ENCODE results near the gene POF1B.
"Not testable (repeated sequence)": the region's sequence is repeated elsewhere in the genome, so short reads cannot be mapped to it uniquely, and the experiment has no call there.

The POF1B gene

DNA sequence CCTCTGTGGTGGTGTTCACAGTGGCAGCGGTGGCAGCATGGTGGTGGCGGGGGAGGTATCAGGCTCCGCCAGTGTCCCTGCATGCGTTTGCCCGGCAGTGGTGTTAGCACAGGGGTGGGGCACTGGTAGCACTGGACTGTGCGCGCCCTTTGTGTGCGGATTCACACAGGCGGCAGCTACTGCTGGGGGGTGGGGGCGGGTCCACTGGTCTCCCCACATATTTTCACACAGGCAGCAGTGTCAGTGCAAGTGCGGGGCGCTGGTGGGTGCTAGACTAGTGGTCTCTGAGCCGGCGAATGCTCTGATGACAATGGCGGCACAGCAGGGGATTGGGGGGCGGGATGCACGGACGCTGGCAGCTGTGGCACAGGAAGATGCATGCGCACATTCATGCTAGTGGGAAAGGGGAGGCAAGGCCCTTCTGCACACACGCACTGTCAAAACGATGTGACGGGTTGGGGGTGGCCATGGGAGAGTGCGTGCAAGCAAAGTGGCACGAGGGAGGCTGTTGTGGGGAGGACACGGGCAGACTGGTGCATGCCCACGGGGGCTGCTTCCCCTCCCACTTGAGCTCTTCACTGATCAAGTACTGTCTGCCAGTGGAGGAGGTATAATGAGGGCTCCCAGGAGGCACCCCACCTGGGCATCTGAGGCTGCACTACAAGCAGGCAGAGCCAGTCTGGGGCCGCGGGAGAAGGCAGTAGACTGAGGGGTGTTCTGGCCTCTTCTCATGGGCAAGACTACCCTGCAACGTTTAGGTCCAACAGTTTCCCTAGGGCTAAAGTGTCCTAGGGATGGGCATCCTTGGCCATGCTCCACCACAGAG lies 53.0 kb downstream of the POF1B start:
- H3K4me1 ChIP-seq (ENCODE audit: control insufficient read depth, insufficient read depth, low read length): no peaks in the 10 kb centered on the region
- H3K9ac ChIP-seq (ENCODE audit: low read depth, low read length): no peak overlapping the region
- H3K36me3 ChIP-seq (ENCODE audit: control insufficient read depth, insufficient read depth, low read length): no peaks in the 10 kb centered on the region
- H3K4me3 ChIP-seq (ENCODE audit: low read depth, low read length): no peak overlapping the region
- no peaks in the 10 kb centered on the region for H3K27me3 ChIP-seq (ENCODE audit: control insufficient read depth, insufficient read depth, low read length)
- H3K9me3 ChIP-seq (ENCODE audit: control insufficient read depth, insufficient read depth, low read length): no peaks in the 10 kb centered on the region

DNA sequence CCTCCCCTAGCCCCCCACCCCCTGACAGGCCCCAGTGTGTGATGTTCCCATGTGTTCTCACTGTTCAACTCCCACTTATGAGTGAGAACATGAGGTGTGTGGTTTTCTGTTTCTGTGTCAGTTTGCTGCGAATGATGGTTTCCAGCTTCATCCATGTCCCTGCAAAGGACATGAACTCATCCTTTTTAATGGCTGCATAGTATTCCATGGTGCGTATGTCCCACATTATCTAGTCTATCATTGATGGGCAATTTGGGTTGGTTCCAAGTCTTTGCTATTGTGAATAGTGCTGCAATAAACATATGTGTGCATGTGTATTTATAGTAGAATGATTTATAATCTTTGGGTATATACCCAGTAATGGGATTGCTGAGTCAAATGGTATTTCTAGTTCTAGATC lies 68.1 kb downstream of the POF1B start:
- H3K4me3 ChIP-seq (ENCODE audit: low read depth, low read length); H3K9me3 ChIP-seq (ENCODE audit: control insufficient read depth, insufficient read depth, low read length); H3K4me1 ChIP-seq (ENCODE audit: control insufficient read depth, insufficient read depth, low read length); H3K36me3 ChIP-seq (ENCODE audit: control insufficient read depth, insufficient read depth, low read length); H3K9ac ChIP-seq (ENCODE audit: low read depth, low read length); H3K27me3 ChIP-seq (ENCODE audit: control insufficient read depth, insufficient read depth, low read length): not testable (repeated sequence)

- no peaks in the 10 kb centered on the region for H3K9me3 ChIP-seq (ENCODE audit: control insufficient read depth, insufficient read depth, low read length)
- H3K9ac ChIP-seq (ENCODE audit: low read depth, low read length): no peak overlapping the region
- H3K4me1 ChIP-seq (ENCODE audit: control insufficient read depth, insufficient read depth, low read length): no peaks in the 10 kb centered on the region
- H3K27me3 ChIP-seq (ENCODE audit: control insufficient read depth, insufficient read depth, low read length): no peaks in the 10 kb centered on the region
- no peaks in the 10 kb centered on the region for H3K36me3 ChIP-seq (ENCODE audit: control insufficient read depth, insufficient read depth, low read length)
- no peak overlapping the region for H3K4me3 ChIP-seq (ENCODE audit: low read depth, low read length)
Observed at GRCh38 chrX:85309717-85310116, 69.7 kb downstream of the POF1B start.

GRCh38 chrX:85303544-85303943 lies 75.9 kb downstream of the POF1B start:
- H3K4me3 ChIP-seq (ENCODE audit: low read depth, low read length): no peak overlapping the region
- no peaks in the 10 kb centered on the region for H3K36me3 ChIP-seq (ENCODE audit: control insufficient read depth, insufficient read depth, low read length)
- no peak overlapping the region for H3K9ac ChIP-seq (ENCODE audit: low read depth, low read length)
- no peaks in the 10 kb centered on the region for H3K9me3 ChIP-seq (ENCODE audit: control insufficient read depth, insufficient read depth, low read length)
- no peaks in the 10 kb centered on the region for H3K27me3 ChIP-seq (ENCODE audit: control insufficient read depth, insufficient read depth, low read length)
- H3K4me1 ChIP-seq (ENCODE audit: control insufficient read depth, insufficient read depth, low read length): no peaks in the 10 kb centered on the region

DNA sequence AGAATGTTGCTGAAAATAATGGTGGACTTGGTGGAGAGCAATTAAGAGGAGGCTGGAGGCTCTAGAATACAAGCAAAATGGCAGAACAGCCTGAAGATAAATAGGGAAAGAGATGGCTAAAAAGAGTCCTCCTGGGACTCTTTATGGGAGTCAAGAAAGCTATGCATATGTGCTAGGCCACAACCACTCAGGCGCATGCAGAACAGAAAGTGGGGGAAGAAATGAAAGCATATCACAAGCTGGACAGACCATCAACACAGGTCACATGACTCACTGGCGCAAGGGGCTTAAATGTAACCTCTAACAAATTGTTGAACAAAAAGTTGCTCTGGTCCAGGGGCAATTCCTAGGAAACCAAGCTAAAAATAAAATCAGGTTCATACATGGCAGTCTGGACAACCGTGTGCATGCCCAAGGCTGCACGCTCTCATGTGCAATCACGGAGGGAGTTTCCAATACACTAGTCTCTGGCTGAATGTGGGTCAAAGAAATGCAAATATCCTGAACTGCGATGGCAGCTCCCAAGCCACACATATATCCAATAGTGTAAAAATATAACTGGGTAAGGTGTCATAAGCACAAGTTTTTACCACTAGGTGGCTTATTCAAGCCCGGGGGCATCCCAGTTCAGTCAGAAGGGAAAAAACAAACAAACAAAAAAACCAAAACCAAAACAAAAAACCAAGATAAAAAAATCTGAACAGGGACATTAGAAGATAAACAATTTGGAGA lies 90.3 kb downstream of the POF1B start:
- H3K9ac ChIP-seq (ENCODE audit: low read depth, low read length): no peak overlapping the region
- no peak overlapping the region for H3K4me3 ChIP-seq (ENCODE audit: low read depth, low read length)
- no peaks in the 10 kb centered on the region for H3K36me3 ChIP-seq (ENCODE audit: control insufficient read depth, insufficient read depth, low read length)
- no peaks in the 10 kb centered on the region for H3K4me1 ChIP-seq (ENCODE audit: control insufficient read depth, insufficient read depth, low read length)
- H3K9me3 ChIP-seq (ENCODE audit: control insufficient read depth, insufficient read depth, low read length): no peaks in the 10 kb centered on the region
- no peaks in the 10 kb centered on the region for H3K27me3 ChIP-seq (ENCODE audit: control insufficient read depth, insufficient read depth, low read length)

GRCh38 chrX:85285286-85285685 lies 94.2 kb downstream of the POF1B start:
- not testable (repeated sequence) for H3K4me3 ChIP-seq (ENCODE audit: low read depth, low read length); H3K4me1 ChIP-seq (ENCODE audit: control insufficient read depth, insufficient read depth, low read length); H3K9ac ChIP-seq (ENCODE audit: low read depth, low read length); H3K36me3 ChIP-seq (ENCODE audit: control insufficient read depth, insufficient read depth, low read length); H3K27me3 ChIP-seq (ENCODE audit: control insufficient read depth, insufficient read depth, low read length); H3K9me3 ChIP-seq (ENCODE audit: control insufficient read depth, insufficient read depth, low read length)

- no peaks in the 10 kb centered on the region for H3K27me3 ChIP-seq (ENCODE audit: control insufficient read depth, insufficient read depth, low read length)
- peak overlapping the region; percentile 84 for H3K9ac ChIP-seq (ENCODE audit: low read depth, low read length)
- H3K9me3 ChIP-seq (ENCODE audit: control insufficient read depth, insufficient read depth, low read length): no peaks in the 10 kb centered on the region
- no peaks in the 10 kb centered on the region for H3K36me3 ChIP-seq (ENCODE audit: control insufficient read depth, insufficient read depth, low read length)
- H3K4me3 ChIP-seq (ENCODE audit: low read depth, low read length): peak overlapping the region; percentile 67
- H3K4me1 ChIP-seq (ENCODE audit: control insufficient read depth, insufficient read depth, low read length): no peaks in the 10 kb centered on the region
Observed at GRCh38 chrX:85244450-85245211, 134.8 kb downstream of the POF1B start.

DNA sequence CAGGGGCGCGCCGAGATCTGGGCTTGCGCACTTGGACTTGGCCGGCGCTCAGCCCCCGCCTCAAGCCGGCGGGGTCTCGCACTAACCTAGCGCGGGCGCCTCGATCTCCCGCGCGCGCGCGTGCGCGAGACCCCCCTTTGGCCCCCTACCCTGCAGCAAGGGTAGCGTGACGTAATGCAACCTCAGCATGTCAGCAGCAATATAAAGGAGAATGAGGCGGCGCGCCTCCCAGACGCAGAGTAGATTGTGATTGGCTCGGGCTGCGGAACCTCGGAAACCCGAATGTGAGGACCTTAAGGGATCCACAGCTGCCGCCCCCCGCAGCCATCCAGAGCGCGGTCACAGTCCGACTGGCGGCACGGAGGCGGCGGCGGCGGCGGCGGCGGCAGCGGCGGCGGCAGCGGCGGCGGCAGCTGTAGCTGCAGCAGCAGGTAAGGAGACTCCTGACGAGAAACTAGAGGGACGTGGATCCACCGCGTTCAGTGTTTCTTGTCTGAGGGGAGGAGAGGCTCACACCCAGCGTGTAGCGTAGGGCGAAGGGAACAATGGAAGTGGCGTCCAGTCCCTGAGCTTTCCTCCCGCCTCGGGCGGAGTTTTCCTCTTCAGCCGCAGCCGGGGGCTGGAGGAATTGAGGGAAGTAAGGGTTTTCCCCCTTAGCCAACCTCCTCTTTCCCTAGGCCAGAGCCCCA lies 135.6 kb downstream of the POF1B start, which contains the start of the genes SATL1 and ZNF711:
TSS of gene SATL1 (minus strand) at position 19 of the 689 bp plus-strand sequence. CDS start 134,811 bp downstream, outside the sequence.
TSS of gene ZNF711 (plus strand) at position 231 of the 689 bp plus-strand sequence. CDS start 3,582 bp downstream, outside the sequence.
- Histone ChIP-seq H3K36me3 (ENCODE audit: control insufficient read depth, insufficient read depth, low read length) (no peaks in the 10 kb centered on the region), H3K4me1 (ENCODE audit: control insufficient read depth, insufficient read depth, low read length) (no peaks in the 10 kb centered on the region), H3K4me3 (ENCODE audit: low read depth, low read length) (peak within 1 kb of the TSS; percentile 67)

GRCh38 chrX:85243155-85243554 lies 136.3 kb downstream of the POF1B start:
- no peaks in the 10 kb centered on the region for H3K9me3 ChIP-seq (ENCODE audit: control insufficient read depth, insufficient read depth, low read length)
- H3K4me3 ChIP-seq (ENCODE audit: low read depth, low read length): peak overlapping the region; percentile 50
- H3K27me3 ChIP-seq (ENCODE audit: control insufficient read depth, insufficient read depth, low read length): no peaks in the 10 kb centered on the region
- H3K36me3 ChIP-seq (ENCODE audit: control insufficient read depth, insufficient read depth, low read length): no peaks in the 10 kb centered on the region
- H3K9ac ChIP-seq (ENCODE audit: low read depth, low read length): no peak overlapping the region
- H3K4me1 ChIP-seq (ENCODE audit: control insufficient read depth, insufficient read depth, low read length): no peaks in the 10 kb centered on the region

More for the DNA sequence above, 135.6 kb downstream of the POF1B start, which contains the start of the genes SATL1 and ZNF711:
- no peaks in the 10 kb centered on the region for H3K9me3 ChIP-seq (ENCODE audit: control insufficient read depth, insufficient read depth, low read length)
- H3K27me3 ChIP-seq (ENCODE audit: control insufficient read depth, insufficient read depth, low read length): no peaks in the 10 kb centered on the region
- H3K9ac ChIP-seq (ENCODE audit: low read depth, low read length): peak within 1 kb of the TSS; percentile 84
